ENCODE data around the gene EML5. TPM values are rescaled to one million over a fixed set of nuclear protein-coding genes. Genes with fewer than 3 reads are reported as not detected.

Gene EML5
- total RNA-seq, 2 donors from 2014 or later, result 0.41 to 0.71 TPM

DNA sequence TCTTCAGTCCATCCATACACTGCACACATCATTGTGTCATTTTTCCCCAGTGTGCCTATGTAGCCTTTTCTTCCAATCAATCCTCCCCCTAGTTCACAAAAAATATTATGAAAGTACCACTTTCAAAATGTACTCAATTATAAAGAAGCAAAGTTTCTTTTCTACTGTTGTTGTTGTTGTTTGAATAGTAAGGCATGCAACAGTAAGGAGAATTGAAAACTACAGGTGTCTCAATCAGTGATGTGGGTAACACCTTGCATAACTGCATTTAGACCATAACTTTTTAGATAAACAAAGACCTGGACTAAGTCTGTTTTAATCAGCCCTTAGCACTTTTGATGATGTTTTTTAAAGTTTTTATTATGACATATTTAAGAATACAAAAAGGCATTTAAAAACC, 104.4 kb downstream of the EML5 start:
- H3K9me3 ChIP-seq, result no peaks in the 10 kb centered on the region
- H3K4me3 ChIP-seq, result no peak overlapping the region
- no peak for ATAC-seq (ENCODE audit: insufficient number of reproducible peaks, low FRiP score, low read depth)
- DNase-seq (ENCODE audit: low spot score), result no peak
- H3K27ac ChIP-seq, result no peak overlapping the region
- no peaks in the 10 kb centered on the region for H3K4me1 ChIP-seq (ENCODE audit: control insufficient read depth in 1 of 2, low read depth in 2 of 2)
- H3K36me3 ChIP-seq, result no peaks in the 10 kb centered on the region
- H3K27me3 ChIP-seq (replicated peaks; ENCODE audit: insufficient read depth), result no peaks in the 10 kb centered on the region
- TF ChIP-seq, protein P1, sequence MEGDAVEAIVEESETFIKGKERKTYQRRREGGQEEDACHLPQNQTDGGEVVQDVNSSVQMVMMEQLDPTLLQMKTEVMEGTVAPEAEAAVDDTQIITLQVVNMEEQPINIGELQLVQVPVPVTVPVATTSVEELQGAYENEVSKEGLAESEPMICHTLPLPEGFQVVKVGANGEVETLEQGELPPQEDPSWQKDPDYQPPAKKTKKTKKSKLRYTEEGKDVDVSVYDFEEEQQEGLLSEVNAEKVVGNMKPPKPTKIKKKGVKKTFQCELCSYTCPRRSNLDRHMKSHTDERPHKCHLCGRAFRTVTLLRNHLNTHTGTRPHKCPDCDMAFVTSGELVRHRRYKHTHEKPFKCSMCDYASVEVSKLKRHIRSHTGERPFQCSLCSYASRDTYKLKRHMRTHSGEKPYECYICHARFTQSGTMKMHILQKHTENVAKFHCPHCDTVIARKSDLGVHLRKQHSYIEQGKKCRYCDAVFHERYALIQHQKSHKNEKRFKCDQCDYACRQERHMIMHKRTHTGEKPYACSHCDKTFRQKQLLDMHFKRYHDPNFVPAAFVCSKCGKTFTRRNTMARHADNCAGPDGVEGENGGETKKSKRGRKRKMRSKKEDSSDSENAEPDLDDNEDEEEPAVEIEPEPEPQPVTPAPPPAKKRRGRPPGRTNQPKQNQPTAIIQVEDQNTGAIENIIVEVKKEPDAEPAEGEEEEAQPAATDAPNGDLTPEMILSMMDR (IDR thresholded peaks at IDR 0.05), result no peak

DNA sequence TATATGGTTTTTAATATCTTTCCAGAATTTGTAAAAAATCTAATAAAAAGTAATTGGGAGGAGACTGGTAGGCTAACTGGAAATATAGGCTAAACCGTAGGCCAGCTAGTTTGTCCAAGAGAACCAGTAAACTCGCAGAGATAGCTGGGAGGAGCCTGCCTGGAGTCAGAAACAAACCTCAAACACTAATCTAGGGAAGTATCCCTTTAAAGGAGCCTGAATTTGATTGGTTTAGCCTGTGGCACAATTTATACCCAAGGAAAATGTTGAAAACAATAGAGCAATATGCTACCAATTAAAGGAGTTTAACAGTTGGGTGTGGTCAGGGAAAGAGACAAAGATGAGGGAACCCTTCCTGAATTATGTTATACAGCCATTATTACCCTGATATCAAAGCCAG, 109.6 kb downstream of the EML5 start:
- Histone ChIP-seq H3K27me3 (replicated peaks; ENCODE audit: insufficient read depth) (no peaks in the 10 kb centered on the region), H3K36me3 (no peaks in the 10 kb centered on the region), H3K4me3 (no peak overlapping the region), H3K4me1 (ENCODE audit: control insufficient read depth in 1 of 2, low read depth in 2 of 2) (no peaks in the 10 kb centered on the region), H3K27ac (no peak overlapping the region), H3K9me3 (no peaks in the 10 kb centered on the region)
- TF ChIP-seq, protein P1 (IDR thresholded peaks at IDR 0.05), result no peak
- no peak for DNase-seq (ENCODE audit: low spot score)
- no peak for ATAC-seq (ENCODE audit: insufficient number of reproducible peaks, low FRiP score, low read depth)

DNA sequence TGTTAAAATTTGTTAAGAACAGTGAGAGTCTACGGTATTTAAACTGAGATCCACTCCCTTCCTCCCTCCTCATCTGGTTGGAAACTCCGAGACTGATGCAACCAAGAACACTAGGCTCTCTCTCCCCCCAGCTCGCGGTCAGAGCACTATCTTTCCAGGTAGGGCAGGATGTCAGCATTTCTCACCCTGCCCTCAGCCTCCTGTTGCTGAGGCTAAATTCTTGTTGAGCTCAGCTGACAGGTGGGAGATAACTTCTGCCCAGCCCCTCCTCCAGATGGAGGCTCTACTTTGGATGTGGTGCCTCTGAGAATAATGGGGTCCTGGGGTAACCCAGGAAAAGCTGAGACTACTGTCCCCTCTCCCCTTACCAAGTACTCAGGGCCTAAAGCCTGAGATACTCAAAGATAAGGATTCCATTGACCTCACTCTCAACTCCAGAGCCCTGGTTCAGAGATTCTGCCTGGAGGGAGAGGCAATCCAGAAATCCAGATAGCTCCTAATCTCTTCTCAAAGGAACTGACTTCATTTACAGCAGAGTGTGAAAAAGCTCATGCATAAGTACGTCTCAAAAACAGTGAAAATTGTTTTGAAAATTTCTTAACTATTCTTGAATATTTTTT, 110.1 kb downstream of the EML5 start:
- TF ChIP-seq, protein P1 (IDR thresholded peaks at IDR 0.05), result no peak
- Histone ChIP-seq H3K4me1 (ENCODE audit: control insufficient read depth in 1 of 2, low read depth in 2 of 2) (no peaks in the 10 kb centered on the region), H3K27ac (no peak overlapping the region), H3K36me3 (no peaks in the 10 kb centered on the region), H3K9me3 (no peaks in the 10 kb centered on the region), H3K27me3 (replicated peaks; ENCODE audit: insufficient read depth) (no peaks in the 10 kb centered on the region), H3K4me3 (no peak overlapping the region)
- ATAC-seq (ENCODE audit: insufficient number of reproducible peaks, low FRiP score, low read depth) (no peak), DNase-seq (ENCODE audit: low spot score) (no peak)

DNA sequence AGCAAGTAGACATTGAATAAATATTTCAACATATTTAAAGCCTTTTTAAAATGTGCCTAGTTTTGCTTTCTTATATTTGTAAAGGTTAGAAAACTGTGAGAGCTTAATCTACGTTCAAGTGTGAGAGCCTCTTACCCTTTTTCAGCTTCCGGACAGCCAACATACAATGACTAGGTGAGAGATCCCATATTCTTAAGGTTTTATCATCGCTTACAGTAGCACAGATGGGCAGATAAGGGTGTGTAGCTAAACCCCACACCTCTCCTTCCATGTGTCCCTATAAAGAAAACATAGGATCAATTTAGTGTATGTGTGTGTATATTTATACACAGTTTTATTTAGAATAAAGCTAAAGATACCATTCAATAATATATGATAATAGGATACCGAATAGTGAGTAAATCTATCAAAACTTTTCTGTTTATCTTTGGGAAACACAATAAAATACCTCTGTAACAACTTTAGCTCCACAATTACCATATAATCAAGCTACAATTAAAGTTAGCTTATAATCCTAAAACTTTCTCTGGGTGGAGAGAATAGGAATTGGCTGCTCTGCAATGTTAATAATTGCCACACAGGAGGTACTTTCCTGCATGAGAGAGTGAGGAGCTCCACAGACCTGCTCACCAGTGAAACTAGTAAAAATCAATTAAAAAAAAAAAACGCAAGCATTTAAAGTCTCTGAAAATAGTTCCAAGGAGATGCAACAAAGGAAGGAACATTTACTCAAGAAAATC, 110.8 kb downstream of the EML5 start:
- no peaks in the 10 kb centered on the region for H3K36me3 ChIP-seq
- TF ChIP-seq, protein P1 (IDR thresholded peaks at IDR 0.05), result no peak
- no peak for DNase-seq (ENCODE audit: low spot score)
- H3K4me1 ChIP-seq (ENCODE audit: control insufficient read depth in 1 of 2, low read depth in 2 of 2), result no peaks in the 10 kb centered on the region
- H3K27me3 ChIP-seq (replicated peaks; ENCODE audit: insufficient read depth), result no peaks in the 10 kb centered on the region
- H3K4me3 ChIP-seq, result no peak overlapping the region
- no peak for ATAC-seq (ENCODE audit: insufficient number of reproducible peaks, low FRiP score, low read depth)
- H3K27ac ChIP-seq, result no peak overlapping the region
- no peaks in the 10 kb centered on the region for H3K9me3 ChIP-seq

DNA sequence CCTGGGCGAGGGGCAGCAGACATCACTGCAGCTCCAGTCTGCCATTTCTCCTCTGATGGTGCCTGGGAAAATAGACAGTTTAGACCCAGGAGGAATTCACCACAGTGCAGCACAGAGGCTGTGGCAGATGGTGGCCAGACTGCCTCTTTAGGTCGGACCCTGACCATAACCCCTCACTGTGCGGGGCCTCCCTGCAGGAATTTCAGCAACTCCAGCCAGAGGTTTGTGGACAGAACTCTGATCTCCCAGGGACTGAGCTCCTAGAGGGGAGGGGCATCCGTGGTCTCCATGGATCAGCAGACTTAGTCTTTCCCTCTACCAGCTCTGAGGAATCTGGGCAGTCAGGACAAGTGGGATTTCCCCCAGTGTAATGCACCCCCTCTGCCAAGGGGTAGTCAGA, 123.4 kb downstream of the EML5 start:
- peaks cover 3 to 10% of the 10 kb centered on the region in 2 donors for H3K4me1 ChIP-seq (ENCODE audit: control insufficient read depth in 1 of 2, low read depth in 2 of 2)
- DNase-seq (ENCODE audit: low spot score) (no peak), ATAC-seq (ENCODE audit: insufficient number of reproducible peaks, low FRiP score, low read depth) (no peak)
- H3K9me3 ChIP-seq, result no peaks in the 10 kb centered on the region
- H3K27ac ChIP-seq, result no peak overlapping the region
- no peaks in the 10 kb centered on the region for H3K27me3 ChIP-seq (replicated peaks; ENCODE audit: insufficient read depth)
- no peaks in the 10 kb centered on the region for H3K36me3 ChIP-seq
- H3K4me3 ChIP-seq, result no peak overlapping the region
- TF ChIP-seq, protein P1 (IDR thresholded peaks at IDR 0.05), result no peak

Measured in thoracic aorta (tissue), 2 donors.